ENCODE measurements around the gene SPTSSA.
"Not testable (repeated sequence)": the region's sequence is repeated elsewhere in the genome, so short reads cannot be mapped to it uniquely, and the experiment has no call there.

Gene SPTSSA

DNA sequence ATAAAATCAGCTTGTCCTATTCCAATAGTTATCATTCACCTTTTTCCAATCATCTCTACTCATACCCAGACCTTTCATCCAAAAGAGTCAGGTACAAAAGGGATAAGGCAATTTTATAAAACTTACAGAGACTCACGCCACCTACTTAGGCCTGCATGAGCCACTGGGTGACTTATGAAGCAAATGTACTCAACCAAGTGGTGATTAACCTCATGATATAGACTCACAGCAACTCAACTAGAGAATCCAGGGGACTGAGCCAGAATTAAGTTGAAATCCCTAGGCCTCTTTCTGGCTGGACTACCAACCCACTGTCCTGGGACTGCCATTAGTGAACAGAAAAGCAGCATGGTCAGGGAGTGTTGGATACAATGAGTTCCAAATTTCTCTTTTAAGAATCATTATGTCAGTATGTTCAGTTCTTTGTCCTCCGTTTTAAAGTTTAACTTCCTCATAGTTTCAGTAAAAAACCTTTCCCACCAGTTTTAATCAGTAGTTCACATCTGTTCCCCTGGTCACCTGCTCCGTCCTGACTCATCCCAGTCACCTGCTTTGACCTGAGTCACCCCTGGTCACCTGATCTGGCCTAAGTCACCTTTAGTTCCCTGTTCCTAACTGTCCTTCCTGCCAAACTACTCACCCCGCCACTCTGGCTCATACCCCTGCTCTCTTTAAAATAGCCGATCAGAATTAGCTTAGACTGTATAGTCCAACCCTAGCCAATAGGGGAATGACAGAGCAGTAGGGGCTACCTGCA lies 36.8 kb downstream of the SPTSSA start:
- DNase-seq: no peak

GRCh38 chr14:34424488-34424887 lies 37.6 kb downstream of the SPTSSA start:
- no peak for DNase-seq

GRCh38 chr14:34423445-34423844 lies 38.6 kb downstream of the SPTSSA start:
- no peak for DNase-seq

DNA sequence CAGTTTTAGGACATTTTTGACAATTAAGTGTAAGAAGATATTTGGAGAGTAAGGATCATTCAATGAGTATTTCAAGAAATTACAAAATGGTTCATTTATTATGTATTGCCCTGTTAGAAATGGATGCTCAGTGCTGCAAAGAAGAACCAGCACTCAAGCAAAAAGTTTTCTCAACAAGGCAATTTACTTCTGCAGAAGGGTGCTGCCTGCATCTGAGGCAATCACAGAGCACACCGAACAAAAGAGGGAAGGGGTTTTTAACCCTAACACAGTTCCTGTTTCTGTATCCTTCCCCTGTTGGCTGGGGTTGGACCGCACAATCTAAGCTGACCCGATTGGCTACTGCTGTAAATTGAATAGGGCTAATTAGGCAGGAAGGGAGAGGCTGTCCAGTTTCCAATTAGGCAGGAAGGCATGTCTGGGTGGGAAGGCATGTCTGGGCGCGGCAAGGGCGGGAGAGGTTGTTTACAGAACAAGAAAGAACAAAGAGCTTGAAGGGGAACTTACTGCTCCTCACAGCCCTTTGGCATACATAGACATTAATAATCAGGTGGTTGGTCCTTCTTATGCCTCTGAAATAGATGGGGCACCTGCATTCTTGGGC lies 41.4 kb downstream of the SPTSSA start:
- no peak for DNase-seq

DNA sequence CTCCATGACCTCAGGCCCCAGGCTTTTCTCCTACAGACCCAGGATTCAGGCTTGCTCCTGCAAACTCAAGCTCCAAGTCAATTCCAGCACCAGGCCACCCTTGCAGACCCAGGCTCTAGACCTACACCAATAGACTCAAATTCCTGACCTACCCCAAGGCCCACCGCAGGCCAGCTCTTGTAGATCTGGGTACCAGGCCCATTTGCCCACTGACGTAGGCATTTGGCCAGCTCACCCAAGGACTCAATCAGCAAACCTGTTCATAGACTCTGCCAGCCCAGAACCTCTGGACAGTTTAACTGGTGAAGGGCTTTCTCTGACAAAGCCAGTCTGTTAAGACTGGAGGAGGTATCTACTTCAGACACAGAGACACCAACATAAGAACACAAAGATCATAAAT lies 52.3 kb downstream of the SPTSSA start:
- DNase-seq: no peak

DNA sequence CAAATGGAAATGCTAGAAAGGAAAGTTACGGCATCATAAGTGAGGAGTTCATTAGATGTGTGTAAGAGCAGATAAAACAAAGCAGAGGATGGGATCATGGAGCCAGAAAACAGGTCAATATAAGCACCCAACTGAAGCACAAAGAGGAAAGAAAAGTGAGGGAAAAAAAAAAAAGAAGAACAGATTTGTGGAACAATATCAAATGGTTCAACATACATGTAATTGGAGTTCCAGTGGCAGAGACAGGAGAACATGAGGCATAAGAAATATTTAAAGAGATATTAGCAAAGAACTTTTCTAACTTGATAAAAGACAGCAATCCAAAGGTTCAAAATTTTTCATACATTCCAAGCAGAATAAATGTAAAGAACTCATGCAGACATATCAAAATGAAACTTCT lies 54.1 kb downstream of the SPTSSA start:
- DNase-seq: no peak

- no peak for DNase-seq
These were observed 57.6 kb downstream of the SPTSSA start for GRCh38 chr14:34404416-34404815.

DNA sequence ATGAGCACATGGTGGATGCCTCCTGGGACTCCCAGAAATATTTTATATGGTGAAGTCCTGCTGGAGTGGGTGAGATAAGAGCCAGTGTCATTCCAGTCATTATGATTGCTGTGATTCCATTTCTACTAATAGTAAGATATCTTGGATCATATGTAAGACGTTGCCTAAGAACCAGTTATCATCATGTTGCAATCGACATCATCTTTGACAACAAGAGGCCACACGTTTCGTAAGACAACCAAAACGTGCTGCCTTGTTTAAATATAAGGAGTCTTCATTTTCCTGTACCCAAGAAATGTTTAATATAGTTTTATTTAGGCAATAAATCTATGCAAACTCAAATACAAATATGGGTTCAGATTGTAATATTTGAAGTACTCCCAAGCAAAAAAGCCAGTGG lies 58.4 kb downstream of the SPTSSA start:
- no peak for DNase-seq

DNA sequence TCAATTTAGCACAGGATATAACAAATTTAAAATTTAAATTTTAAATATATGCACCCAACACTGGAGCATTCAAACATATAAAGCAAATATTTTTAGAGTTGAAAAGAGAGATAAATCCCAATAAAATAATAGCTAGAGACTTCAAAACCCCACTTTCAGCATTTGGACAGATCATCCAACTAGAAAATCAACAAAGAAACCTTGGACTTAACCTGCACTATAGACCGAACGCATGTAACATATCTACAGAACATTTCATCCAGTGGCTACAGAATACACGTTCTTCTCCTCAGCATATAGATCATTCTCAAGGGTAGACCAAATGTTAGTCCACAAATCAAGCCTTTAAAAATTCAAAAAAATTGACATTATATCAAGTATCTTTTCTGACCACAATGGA lies 64.0 kb downstream of the SPTSSA start:
- DNase-seq: no peak

- no peak for DNase-seq
These were observed 74.0 kb downstream of the SPTSSA start for GRCh38 chr14:34387974-34388516.

DNA sequence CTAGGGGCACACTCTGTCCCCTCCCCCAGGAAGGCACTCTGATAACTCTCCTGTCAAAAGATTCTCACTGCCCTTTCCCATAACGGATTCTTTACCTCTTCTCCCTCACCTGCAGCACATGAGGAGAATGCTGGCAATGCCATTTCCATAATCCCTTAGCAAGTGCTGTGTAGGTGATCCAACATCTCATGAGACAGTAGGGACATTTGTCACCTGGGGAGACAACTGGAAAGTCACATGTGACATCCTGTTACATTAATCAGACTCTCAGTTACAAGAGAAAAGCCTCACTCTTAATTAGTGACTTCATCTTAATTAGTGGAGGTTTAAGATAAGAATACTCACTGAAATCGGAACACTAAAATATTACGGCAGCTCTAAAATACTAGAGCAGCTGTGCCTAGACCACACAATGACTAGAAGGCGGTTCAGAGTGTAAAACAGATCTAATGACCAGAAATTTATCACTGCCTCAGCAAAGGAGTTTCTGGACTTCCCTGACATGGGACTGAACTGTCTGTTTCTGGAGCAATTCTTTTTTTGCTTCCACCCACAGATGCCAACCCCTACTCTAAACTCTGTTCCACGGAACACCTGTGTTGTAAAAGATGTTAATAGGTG lies 75.1 kb downstream of the SPTSSA start:
- no peak for DNase-seq

- not testable (repeated sequence) for DNase-seq
These were observed 76.2 kb downstream of the SPTSSA start for GRCh38 chr14:34385881-34386280.

GRCh38 chr14:34383839-34384238 lies 78.2 kb downstream of the SPTSSA start:
- no peak for DNase-seq

Data from NCI-H2171 treated with DMSO at 0.1 percent for 48 hours (cell line).